HG02840 (cell line): ENCODE data around the gene UBE2Q2.
"Not testable (repeated sequence)": the region's sequence is repeated elsewhere in the genome, so short reads cannot be mapped to it uniquely, and the experiment has no call there.

Source experiments
- ATAC-seq: cut with Tn5 transposase; IDR thresholded peaks from one replicate; pipeline ENCODE4 v1.9.1; 2021; ENCODE audit warnings: mild to moderate bottlenecking, moderate library complexity, moderate number of reproducible peaks; ENCODE audit not compliant: unreplicated experiment, low FRiP score

The UBE2Q2 gene

GRCh38 chr15:75823860-75824613 is 19.2 kb upstream of the UBE2Q2 start:
- no peak for ATAC-seq

- ATAC-seq: no peak
These were observed 15.6 kb upstream of the UBE2Q2 start for GRCh38 chr15:75827691-75828090.

DNA sequence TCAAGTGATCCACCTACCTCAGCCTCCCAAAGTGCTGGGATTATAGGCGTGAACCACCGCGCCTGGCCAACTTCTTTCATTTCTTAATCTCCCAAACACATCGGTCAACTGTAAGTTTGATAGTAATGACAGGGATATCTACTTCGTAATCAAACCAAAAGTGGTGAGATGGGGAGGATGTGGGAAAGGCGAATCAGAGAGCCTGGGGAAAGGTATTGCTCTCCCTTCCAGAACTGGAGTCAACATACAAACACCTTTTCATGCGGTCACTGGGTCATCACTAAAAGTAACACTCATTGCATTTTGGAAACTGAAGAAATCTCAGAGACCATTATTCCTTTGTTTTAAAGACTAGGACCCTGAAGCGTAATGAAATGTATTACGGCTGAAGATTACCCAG is 14.8 kb upstream of the UBE2Q2 start:
- ATAC-seq: no peak

GRCh38 chr15:75830910-75831805 is 12.1 kb upstream of the UBE2Q2 start:
- no peak for ATAC-seq

GRCh38 chr15:75831806-75832102 is 11.5 kb upstream of the UBE2Q2 start:
- no peak for ATAC-seq

- no peak for ATAC-seq
These were observed 11.1 kb upstream of the UBE2Q2 start for GRCh38 chr15:75832114-75832513.

DNA sequence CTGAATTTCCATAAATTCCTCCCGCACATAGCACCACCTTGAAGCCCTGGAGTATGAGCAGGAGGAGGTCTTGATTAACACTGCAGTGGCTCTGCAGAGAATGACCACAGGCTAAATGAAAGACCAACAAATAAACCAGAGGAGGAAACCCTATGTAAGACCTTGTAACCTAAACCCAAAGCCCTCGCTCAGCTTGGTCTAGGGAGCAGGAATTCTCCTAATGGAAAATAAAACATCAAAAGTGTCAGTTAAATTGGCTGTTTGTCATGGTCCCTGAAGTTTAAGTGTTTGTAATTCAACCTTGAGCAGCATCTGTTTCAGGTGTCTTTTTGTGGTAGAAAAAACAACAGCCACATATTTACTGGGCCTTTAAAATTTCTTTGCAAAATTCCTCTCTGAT is 9.2 kb upstream of the UBE2Q2 start:
- no peak for ATAC-seq

DNA sequence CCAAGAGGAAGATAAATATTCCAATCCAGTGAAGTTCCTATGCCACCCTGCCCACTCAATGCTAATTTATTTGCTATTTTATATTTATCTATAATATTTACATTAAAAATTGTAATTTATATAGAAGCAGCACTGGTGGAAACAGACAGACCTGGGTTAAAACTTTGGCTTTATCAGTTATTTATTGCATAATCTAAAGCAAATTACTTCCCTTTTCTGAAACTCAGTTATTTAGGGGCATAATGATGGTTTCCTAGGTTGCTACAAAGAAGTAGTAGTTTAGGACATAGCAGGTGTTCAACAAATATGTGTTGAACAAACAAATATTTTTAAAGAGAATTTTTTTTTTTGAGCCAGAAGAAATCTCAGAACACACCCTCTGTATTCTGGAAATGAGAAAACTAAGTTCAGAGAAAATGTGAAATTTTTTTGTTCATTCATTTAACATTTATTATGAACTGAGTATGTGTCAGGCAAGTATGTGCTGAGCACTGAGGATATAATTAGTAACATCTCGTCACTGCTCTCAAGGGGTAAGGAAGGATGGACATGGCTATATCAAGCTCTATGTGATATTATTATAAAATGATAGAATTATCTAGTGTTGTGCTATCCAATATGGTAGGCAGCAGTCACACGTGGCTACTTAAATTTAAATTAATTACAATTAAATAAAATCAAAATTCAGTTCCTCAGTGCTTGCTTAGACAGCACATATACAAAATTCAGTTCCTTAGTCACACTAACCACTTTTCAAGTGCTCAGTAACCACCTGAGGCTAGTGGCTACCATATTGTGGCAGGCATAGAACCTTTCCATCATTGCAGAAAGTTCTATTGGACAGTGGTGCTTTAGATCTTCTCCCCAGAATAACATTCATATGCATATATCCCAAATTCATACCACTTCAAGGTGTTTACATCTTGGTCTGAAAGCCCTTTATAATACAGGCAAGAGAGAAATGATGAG is 7.0 kb upstream of the UBE2Q2 start:
- no peak for ATAC-seq

GRCh38 chr15:75836959-75837334 is 6.3 kb upstream of the UBE2Q2 start:
- no peak for ATAC-seq

GRCh38 chr15:75840659-75841058 is 2.6 kb upstream of the UBE2Q2 start:
- ATAC-seq: no peak

DNA sequence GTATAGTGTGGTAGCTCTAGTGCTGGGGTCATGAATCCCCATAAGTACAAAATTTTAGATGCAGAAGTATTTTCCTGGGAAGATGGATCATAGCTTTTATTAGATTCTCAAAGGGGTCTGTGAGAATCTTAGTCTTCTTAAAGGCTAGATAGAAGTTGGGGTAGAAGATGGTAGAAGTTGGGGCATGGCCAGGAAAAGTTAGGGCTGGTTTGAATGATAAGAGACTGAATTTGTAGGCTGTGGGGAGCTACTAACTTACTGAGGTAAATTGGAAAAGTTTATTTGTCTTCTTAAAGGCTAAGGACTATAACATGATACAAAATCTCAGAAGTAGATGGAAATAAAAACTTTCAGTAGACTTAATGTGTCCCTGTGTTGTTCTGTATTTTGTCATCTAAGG is 1.6 kb upstream of the UBE2Q2 start:
- ATAC-seq: no peak

- ATAC-seq: peak; percentile 42
These were observed 683 bp downstream of the UBE2Q2 start for GRCh38 chr15:75843678-75844581.

- ATAC-seq: no peak
These were observed 1.5 kb downstream of the UBE2Q2 start for GRCh38 chr15:75844629-75845335.

GRCh38 chr15:75849167-75849566 is 5.9 kb downstream of the UBE2Q2 start:
- no peak for ATAC-seq

DNA sequence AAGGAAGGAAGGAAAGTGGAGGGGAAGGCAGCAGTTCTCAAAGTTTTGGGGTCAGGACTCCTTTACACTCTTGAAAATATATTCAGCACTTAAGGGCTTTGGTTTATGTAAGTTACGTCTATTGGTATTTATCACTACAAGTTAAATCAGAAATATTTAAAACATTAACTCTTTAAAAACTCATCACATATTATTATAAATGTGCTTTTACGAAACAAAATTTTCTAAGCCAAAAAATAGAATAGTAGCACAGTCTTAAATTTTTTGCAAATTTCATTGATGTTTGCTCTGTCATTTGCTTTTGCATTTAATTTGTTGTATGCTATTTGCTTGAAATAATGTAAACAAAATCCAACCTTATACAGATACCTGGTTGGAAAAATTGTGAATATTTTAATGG is 7.5 kb downstream of the UBE2Q2 start:
- no peak for ATAC-seq

DNA sequence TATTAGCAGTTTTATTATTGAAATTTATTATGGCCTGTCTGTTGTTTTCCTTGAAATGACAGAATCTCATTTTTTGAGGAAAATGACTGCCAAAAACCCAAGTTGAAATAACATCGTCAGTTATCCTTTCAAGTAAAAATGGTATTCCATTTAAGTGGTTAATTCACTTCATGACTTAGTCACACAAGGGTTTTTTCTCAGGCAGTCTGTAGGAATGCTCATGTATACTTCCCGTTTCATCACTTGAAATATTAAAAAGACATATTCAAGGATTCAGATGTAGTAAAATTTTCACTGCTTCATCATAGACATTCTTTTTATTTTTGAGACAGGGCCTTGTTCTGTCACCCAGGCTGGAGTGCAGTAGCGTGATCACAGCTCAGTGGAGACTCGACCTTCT is 8.3 kb downstream of the UBE2Q2 start:
- ATAC-seq: not testable (repeated sequence)

GRCh38 chr15:75857886-75858285 is 14.6 kb downstream of the UBE2Q2 start:
- no peak for ATAC-seq

DNA sequence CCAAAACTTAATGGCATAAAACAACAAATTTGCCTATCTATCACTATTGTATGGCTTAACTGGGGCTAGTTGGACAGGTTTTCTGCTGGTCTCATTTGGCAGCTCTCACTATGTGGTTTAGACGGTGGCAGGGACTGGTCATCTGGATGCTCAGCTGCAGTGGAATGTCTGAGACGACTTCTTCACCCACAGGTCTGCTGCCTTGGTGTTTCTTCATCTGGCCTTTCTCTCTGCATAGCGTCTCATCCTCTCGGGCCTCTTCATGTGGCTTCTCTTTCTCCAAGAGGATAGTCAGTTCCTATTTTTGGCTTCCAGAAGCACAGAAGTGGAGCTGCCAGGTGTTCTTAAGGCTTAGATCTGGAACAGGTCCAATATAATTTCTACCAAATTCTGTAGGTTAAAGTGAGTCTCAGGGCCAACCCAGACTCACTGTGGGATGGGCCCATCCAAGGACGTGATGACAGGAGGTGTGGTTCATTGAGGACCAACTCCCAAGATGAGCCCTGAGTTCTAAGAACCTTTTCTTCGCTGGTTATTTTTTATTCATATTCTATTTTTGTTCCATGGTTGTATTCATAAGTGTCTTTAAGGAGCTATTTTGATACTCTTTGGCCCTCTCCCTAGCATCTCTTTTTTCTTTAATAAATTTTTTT is 18.6 kb downstream of the UBE2Q2 start:
- ATAC-seq: no peak

- no peak for ATAC-seq
These were observed 19.5 kb downstream of the UBE2Q2 start for GRCh38 chr15:75862796-75863195.
